HG02970 (cell line): ENCODE results near the gene VASH2.
"Not testable (repeated sequence)": the region's sequence is repeated elsewhere in the genome, so short reads cannot be mapped to it uniquely, and the experiment has no call there.

Experiments used
- ATAC-seq: cut with Tn5 transposase; IDR thresholded peaks from one replicate; pipeline ENCODE4 v1.9.1; 2021; ENCODE audit warnings: mild to moderate bottlenecking, moderate library complexity, moderate number of reproducible peaks; ENCODE audit not compliant: unreplicated experiment, low FRiP score

Gene VASH2

DNA sequence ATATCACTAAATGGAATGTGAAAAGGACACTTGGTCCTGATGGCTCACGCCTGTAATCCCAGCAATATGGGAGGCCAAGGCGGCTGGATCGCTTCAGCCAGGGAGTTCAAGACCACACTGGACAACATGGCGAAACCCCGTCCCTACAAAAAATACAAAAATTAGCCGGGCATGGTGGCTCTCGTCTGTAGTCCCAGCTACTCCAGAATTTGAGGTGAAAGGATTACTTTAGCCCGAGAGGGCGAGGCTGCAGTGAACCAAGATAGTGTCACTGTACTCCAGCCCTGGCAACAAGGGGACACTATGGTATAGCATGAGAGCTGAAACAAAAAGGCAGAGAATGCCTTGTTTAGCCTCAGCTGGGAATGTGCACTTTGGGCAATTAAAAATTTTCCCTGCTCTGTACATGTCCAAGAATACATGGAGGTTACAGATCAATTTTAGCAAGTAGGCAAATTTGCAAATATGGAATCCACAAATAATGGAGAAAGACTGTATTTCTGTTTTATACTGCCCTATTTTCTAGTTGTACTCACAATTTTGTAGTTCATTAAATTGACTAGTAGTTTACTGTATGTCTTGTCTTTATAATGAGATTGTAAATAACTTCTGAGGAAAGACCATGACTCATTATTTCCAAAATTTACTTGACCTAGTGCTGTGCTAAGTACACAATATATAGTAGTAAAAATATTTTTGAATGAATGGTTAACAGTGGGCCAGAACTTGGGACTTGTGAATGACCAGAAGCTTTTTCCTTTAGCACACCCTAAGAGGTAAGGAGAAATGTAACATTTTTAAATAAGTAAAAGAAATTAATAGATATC is 67.3 kb downstream of the VASH2 start:
- no peak for ATAC-seq

GRCh38 chr1:213019450-213019849 is 69.1 kb downstream of the VASH2 start:
- ATAC-seq = no peak

- no peak for ATAC-seq
These were observed 69.7 kb downstream of the VASH2 start for GRCh38 chr1:213020016-213020415.

DNA sequence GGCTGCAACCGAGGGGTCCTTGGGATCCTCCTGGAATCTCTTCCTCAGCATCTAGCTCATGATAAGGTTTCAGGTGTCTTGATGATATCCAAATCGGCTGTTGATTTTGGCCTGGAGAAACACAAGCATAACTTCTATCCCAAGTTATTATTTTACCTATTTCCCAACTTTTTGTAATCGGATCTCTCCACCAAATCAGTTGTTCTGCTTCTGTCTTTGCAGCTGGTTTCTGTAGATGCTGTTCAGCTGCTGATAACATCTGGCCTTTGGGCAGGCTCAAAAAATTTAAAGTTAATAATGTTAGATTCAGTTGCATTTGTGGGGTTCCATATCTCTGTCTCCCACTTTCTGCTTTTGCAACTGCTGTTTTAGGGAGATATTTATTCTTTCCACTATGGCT is 76.7 kb downstream of the VASH2 start:
- ATAC-seq = not testable (repeated sequence)

- no peak for ATAC-seq
These were observed 82.3 kb downstream of the VASH2 start for GRCh38 chr1:213032651-213033050.

DNA sequence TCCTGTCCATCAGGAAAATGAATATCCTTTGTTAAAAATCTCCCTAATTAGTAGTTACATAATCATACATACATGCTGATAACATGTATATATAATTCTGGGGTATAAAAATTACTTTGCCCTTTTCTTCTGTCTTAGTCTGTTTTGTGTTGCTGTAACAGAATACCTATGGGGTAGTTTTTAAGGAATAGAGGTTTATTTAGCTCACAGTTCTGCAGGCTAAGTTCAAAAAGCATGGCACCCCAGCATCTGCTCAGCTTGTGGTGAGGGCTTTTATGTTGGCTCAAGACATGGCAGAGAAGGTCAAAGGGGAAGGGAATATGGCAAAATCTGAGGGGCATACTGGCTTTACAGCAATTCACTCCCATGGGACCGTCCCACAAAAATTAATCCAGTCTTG is 84.4 kb downstream of the VASH2 start:
- ATAC-seq = no peak

GRCh38 chr1:213035573-213035972 is 85.2 kb downstream of the VASH2 start:
- no peak for ATAC-seq
